Psoas muscle (tissue), 8 donors: Measurements from ENCODE around the gene RAB3IP. TPM values are rescaled to one million over a fixed set of nuclear protein-coding genes. Genes with fewer than 3 reads are reported as not detected.
A peak's percentile ranks its signal among the peaks of the same experiment; 100 is the strongest.

Experiments used
- ATAC-seq, 4 donors: fragments of 200-7000 bp; cut with Tn5 transposase; one replicate each; pipeline ENCODE4 v1.9.1; 2020; ENCODE audit warnings: moderate library complexity in 3 of 4, mild to moderate bottlenecking in 2 of 4
- DNase-seq, 2 donors: peaks; one replicate each; pipeline ENCODE4 v3.0.0-alpha.2; 2020
- H3K27ac ChIP-seq: fragments of 200-600 bp; one replicate; pipeline ENCODE4 v1.8.0; 2022
- H3K27me3 ChIP-seq, 3 donors: fragments of 200-600 bp in 1 of 3; one replicate each; pipeline versions ENCODE4 v1.6.1 to v1.8.0; 2013 to 2022; ENCODE audit warnings: low read length in 2 of 3, mild to moderate bottlenecking in 2 of 3, moderate library complexity in 1 of 3; ENCODE audit not compliant: insufficient read depth in 3 of 3
- H3K36me3 ChIP-seq, 2 donors: fragments of 200-600 bp in 1 of 2; one replicate each; pipeline versions ENCODE4 v1.6.1 to v1.8.0; 2013 to 2022; ENCODE audit warnings: low read depth in 1 of 2, mild to moderate bottlenecking in 1 of 2, moderate library complexity in 1 of 2; ENCODE audit not compliant: insufficient read depth in 1 of 2
- H3K4me1 ChIP-seq: fragments of 200-600 bp; one replicate; pipeline ENCODE4 v1.8.0; 2022
- H3K4me3 ChIP-seq: fragments of 200-600 bp; one replicate; pipeline ENCODE4 v1.8.0; 2022; ENCODE audit warnings: mild to moderate bottlenecking
- H3K9me3 ChIP-seq: fragments of 200-600 bp; one replicate; pipeline ENCODE4 v1.8.0; 2022
- WGBS, 3 donors: extraction: QIAGEN DNeasy Blood & Tissue Kit; methylation state at CpG; one replicate each; pipeline versions ENCODE4 v1.1.6 to v1.1.7; 2013; 5-methylcytosine and 5-hydroxymethylcytosine counted together
- intact Hi-C, 2 donors: fragments of 100-400 bp; cut with DNase I; formaldehyde crosslinking; loops; one replicate each; pipeline versions ENCODE4 v1.11.0 to v1.14.2; 2022
- long read RNA-seq, 2 donors: library from polyadenylated mRNA; unstranded; transcript quantifications; one replicate each; pipeline ENCODE4 v2.0.0, GENCODE V29; 2021
- polyA plus RNA-seq, 3 donors: library from polyadenylated mRNA; stranded (reverse); fragments of 200-250 nt; gene quantifications; one replicate each; pipeline ENCODE4 v1.2.3, GENCODE V29; 2013
- total RNA-seq, 4 donors: library from RNA; stranded (reverse); fragmentation: NEBNext Ultra II Directional in 2 of 4; extraction: Animal tissue kit (Norgen Biotek cat#: 25700) in 2 of 4; gene quantifications; one replicate each; pipeline versions ENCODE4 v1.2.1 to v1.2.4, GENCODE V29; 2021 to 2023
- TF ChIP-seq, protein P1 (sequence below): fragments of 200-600 bp; IDR thresholded peaks from one replicate; pipeline ENCODE4 v1.8.0; 2022; ENCODE audit warnings: antibody characterized with exemption
- donor health status: healthy with polysubstance abuse.
- donor health status: DM: no; HTN: no; CAD: no; lungs with moderate emphysema.
- donor health status: Bipolar disorder and iron deficiency.
- donor health status: healthy.
- donor health status: DM: yes; HTN: yes; CAD: no.
- donor health status: DM: no; HTN: no; CAD: no.
- donor health status: DM: no; HTN: no; CAD: no.
- donor health status: DM: yes; HTN: yes; CAD: no.

The RAB3IP gene, protein sequence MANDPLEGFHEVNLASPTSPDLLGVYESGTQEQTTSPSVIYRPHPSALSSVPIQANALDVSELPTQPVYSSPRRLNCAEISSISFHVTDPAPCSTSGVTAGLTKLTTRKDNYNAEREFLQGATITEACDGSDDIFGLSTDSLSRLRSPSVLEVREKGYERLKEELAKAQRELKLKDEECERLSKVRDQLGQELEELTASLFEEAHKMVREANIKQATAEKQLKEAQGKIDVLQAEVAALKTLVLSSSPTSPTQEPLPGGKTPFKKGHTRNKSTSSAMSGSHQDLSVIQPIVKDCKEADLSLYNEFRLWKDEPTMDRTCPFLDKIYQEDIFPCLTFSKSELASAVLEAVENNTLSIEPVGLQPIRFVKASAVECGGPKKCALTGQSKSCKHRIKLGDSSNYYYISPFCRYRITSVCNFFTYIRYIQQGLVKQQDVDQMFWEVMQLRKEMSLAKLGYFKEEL
- total RNA-seq = 10 to 100 TPM; 17.2 to 22.6 (median 19.6) TPM
- polyA plus RNA-seq = 10 to 100 TPM; 11.3 to 38.2 (median 17.6) TPM
- long read RNA-seq, donor 1, transcript RAB3IP-201 (11 exons, 3,690 nt) = major isoform, 10 of 12 reads
- long read RNA-seq, donor 1, partial matches to known transcripts = 1 of 12 reads
- long read RNA-seq, donor 1, other reads (novel, unspliced or antisense) = 0 of 12 reads
- long read RNA-seq, donor 2, transcript RAB3IP-201 (11 exons, 3,690 nt) = major isoform, 5 of 6 reads
- long read RNA-seq, donor 2, partial matches to known transcripts = 0 of 6 reads
- long read RNA-seq, donor 2, other reads (novel, unspliced or antisense) = 0 of 6 reads

DNA sequence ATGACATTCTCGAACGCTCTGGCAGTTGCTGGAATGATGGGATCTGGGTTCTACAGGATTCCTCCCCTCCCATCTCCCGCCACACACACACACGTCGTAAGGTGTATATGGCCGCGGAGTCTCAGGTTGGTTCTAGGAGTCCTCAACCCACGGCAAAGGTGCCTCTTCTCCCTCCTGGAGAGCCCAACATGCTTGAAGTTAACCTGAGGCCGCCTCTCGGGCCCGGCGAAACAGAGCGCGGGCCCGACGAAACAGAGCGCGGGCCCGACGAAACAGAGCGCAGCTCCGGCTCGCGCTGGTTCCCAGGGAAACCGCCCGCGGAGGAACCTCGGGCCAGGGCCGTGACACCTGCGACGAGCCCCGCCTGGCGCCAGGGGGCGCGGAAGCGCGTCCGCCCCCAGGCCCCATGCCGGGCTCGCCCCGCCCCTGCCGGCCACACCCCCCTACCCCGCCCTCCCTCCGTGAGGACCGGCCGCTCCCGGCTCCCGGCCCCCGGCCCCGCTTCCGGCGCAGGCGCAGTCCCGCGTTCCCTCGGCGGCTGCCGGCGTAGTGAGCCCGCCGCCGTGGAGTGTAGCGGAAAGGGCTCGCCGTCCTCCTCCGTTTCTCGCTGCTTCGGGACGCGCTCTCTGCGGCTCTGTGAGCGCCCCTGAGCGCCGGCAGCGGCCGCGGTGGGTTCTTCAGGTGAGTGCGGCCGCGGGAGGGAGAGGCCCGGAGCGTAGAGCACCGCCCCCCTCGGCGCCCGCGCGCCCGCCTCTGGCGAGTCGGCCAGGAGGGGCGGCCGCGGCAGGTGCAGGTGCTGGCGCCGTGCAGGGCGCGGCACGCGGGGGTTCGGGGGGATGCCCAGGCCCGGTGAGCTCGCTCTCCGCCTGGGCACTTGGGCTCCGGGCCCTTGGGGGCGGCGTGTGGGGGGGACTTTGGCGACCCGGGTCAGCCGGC lies at the start of gene RAB3IP:
RAB3IP (plus strand) TSS at position 510 of the 936 bp plus-strand sequence. CDS start 16,549 bp downstream, outside the sequence.
- peak within 1 kb of the TSS; percentile 98 for H3K4me3 ChIP-seq
- H3K27me3 ChIP-seq = no peaks in the 10 kb centered on the region
- intact Hi-C loops = no loop called here
- H3K9me3 ChIP-seq = no peaks in the 10 kb centered on the region
- H3K36me3 ChIP-seq = no peaks in the 10 kb centered on the region
- peak within 1 kb of the TSS; percentile 83 for H3K27ac ChIP-seq
- TF ChIP-seq, protein P1, sequence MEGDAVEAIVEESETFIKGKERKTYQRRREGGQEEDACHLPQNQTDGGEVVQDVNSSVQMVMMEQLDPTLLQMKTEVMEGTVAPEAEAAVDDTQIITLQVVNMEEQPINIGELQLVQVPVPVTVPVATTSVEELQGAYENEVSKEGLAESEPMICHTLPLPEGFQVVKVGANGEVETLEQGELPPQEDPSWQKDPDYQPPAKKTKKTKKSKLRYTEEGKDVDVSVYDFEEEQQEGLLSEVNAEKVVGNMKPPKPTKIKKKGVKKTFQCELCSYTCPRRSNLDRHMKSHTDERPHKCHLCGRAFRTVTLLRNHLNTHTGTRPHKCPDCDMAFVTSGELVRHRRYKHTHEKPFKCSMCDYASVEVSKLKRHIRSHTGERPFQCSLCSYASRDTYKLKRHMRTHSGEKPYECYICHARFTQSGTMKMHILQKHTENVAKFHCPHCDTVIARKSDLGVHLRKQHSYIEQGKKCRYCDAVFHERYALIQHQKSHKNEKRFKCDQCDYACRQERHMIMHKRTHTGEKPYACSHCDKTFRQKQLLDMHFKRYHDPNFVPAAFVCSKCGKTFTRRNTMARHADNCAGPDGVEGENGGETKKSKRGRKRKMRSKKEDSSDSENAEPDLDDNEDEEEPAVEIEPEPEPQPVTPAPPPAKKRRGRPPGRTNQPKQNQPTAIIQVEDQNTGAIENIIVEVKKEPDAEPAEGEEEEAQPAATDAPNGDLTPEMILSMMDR = peak; percentile 67
- peak; percentile 90 to 95 for DNase-seq
- 2 to 5% (median 3%) methylated on average over 31 to 110 of the region's 110 CpGs for WGBS, 3 donors
- peaks cover 7% of the 10 kb centered on the region for H3K4me1 ChIP-seq
- ATAC-seq = peak; percentile 97 to 98 (median 98)

DNA sequence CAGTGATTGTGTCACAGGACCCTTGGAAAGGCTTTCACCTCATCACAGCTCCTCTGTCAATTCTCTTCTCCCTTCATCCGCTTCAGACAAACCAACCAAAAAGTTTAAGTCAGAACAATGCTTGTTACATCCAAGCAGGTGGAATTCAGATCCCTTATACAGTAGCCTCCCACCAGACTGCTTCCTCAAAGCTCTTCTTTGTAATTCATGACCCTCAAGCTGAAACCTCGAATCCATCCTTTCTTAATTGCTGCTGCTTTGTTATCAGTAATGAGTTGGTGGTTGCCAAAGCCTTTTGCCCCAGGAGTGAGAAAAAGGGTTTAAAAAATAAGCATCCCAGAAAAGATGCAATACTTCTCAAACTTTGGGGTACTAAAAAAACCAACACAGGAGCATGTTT lies 49.0 kb upstream of the RAB3IP start:
- no peaks in the 10 kb centered on the region for H3K27me3 ChIP-seq
- H3K27ac ChIP-seq = peak overlapping the region; percentile 84
- TF ChIP-seq, protein P1 = no peak
- ATAC-seq = no peak
- WGBS, 3 donors = 58 to 70% (median 66%) methylated on average over 2 of the region's 2 CpGs
- H3K9me3 ChIP-seq = no peaks in the 10 kb centered on the region
- H3K4me1 ChIP-seq = peaks cover 82% of the 10 kb centered on the region
- H3K4me3 ChIP-seq = peak overlapping the region; percentile 35
- intact Hi-C loops = no loop called here
- H3K36me3 ChIP-seq = peaks cover 0 to 47% of the 10 kb centered on the region in 2 donors
- DNase-seq = no peak

DNA sequence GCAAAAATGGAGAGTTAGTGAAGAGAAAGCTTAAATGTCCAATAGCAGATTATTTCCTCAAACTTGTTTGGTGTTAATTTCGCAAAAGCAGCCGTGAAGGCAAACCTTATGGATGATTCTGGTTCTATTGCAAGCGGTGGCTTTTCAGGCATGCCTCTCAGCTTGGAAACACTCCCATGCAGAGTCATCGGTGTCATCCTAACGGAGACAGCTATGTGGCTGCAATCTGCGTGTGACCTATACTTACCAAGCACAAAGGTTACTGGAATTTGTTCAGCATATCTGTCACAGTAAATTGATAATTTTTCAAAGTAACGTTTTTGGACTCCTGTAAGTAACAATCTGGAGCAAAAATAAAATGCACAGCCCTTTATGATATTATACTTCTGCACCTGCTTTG lies 44.5 kb upstream of the RAB3IP start:
- H3K36me3 ChIP-seq = peaks cover 0 to 38% of the 10 kb centered on the region in 2 donors
- H3K27me3 ChIP-seq = no peaks in the 10 kb centered on the region
- no peaks in the 10 kb centered on the region for H3K9me3 ChIP-seq
- peak overlapping the region; percentile 84 for H3K27ac ChIP-seq
- intact Hi-C loops = no loop called here
- H3K4me1 ChIP-seq = peaks cover 52% of the 10 kb centered on the region
- 26 to 38% (median 32%) methylated on average over 7 of the region's 7 CpGs for whole genome bisulfite sequencing, 3 donors
- H3K4me3 ChIP-seq = peak overlapping the region; percentile 66
- DNase-seq (no peak), ATAC-seq (peak; percentile 59 to 70 (median 66))
- TF ChIP-seq, protein P1 = no peak

DNA sequence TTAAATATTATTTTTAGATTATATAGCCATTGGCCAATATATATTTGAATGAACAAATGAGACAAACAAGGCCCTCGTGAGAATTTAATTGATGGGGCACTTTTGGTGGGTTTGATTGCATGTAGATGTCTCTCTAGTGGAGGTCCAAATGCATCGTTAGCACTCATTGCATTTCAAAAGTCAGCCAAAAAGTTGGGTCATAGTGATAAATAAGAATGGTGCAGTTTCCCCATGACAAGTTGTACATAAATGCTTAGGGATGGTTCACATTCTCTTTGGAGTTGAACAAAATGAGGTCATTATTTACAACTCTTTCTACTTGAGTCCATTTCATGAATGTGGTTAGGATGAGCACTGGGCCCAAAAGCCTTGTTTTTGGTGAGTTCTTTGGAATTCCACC lies 40.6 kb upstream of the RAB3IP start:
- no peaks in the 10 kb centered on the region for H3K27me3 ChIP-seq
- intact Hi-C loops = loop anchor here in 1 of 2 donors (5.0 kb wide), 1 partner anchor 41 kb away; no protein-coding TSS in a partner anchor
- 31 to 35% (median 34%) methylated on average over 2 of the region's 2 CpGs for WGBS, 3 donors
- ATAC-seq (peak; percentile 42 to 70 (median 52)), DNase-seq (no peak)
- peaks cover 0 to 19% of the 10 kb centered on the region in 2 donors for H3K36me3 ChIP-seq
- H3K27ac ChIP-seq = peak overlapping the region; percentile 84
- H3K4me1 ChIP-seq = peaks cover 26% of the 10 kb centered on the region
- peak overlapping the region; percentile 66 for H3K4me3 ChIP-seq
- no peaks in the 10 kb centered on the region for H3K9me3 ChIP-seq
- TF ChIP-seq, protein P1 = no peak
